ENCODE results near the gene RBPJ. TPM values are rescaled to one million over a fixed set of nuclear protein-coding genes. Genes with fewer than 3 reads are reported as not detected.

The RBPJ gene
- total RNA-seq, 1 donor from 2014 or later, result 83.5 TPM

DNA sequence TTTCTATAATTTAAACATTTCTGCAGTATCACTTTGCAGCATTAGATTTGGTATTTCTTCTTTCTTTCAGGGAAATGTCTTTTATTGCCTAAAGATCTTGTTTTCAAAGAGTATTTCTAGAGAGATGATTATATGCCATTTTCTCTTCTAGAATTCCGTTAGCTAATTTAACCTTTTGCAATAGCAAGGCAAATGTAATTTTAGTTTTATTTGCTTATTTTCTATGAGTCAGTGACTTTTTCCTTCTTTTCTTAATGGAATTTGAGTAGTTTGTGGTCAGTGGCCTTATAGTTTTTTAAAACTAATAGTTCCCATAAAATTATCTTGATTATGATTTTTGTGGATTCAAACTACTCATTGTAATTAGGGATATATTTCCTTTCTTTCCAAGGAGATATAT, 97.3 kb downstream of the RBPJ start:
- no peak for DNase-seq (ENCODE audit: low spot score in 2 of 2, unreplicated experiment in 2 of 2)
- TF ChIP-seq, protein P1, sequence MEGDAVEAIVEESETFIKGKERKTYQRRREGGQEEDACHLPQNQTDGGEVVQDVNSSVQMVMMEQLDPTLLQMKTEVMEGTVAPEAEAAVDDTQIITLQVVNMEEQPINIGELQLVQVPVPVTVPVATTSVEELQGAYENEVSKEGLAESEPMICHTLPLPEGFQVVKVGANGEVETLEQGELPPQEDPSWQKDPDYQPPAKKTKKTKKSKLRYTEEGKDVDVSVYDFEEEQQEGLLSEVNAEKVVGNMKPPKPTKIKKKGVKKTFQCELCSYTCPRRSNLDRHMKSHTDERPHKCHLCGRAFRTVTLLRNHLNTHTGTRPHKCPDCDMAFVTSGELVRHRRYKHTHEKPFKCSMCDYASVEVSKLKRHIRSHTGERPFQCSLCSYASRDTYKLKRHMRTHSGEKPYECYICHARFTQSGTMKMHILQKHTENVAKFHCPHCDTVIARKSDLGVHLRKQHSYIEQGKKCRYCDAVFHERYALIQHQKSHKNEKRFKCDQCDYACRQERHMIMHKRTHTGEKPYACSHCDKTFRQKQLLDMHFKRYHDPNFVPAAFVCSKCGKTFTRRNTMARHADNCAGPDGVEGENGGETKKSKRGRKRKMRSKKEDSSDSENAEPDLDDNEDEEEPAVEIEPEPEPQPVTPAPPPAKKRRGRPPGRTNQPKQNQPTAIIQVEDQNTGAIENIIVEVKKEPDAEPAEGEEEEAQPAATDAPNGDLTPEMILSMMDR (IDR thresholded peaks at IDR 0.05; ENCODE audit: unreplicated experiment), result no peak
- Mint-ChIP-seq H3K4me1 (no peaks in the 10 kb centered on the region), H3K9me3 (peaks cover 7% of the 10 kb centered on the region), H3K27me3 (ENCODE audit: low read depth) (no peaks in the 10 kb centered on the region), H3K36me3 (peaks cover 26% of the 10 kb centered on the region), H3K27ac (no peak overlapping the region), H3K4me3 (no peak overlapping the region)

DNA sequence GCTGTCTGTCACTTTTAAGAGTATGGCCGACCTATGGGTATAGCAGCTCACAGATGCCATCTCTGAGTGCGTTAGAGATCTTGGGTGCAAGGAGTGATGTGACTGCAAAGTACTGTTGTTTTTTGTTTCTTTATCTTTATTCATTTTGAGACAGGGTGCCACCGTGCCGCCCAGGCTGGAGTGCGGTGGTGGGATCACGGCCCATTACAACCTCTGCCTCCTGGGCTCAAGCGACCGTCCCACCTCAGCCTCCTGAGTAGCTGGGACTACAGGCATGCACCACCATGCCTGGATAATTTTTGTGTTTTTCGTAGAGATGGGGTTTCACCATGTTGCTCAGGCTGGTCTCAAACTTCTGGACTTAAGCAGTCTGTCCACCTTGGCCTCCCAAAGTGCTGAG, 98.0 kb downstream of the RBPJ start:
- peaks cover 27% of the 10 kb centered on the region for H3K36me3 Mint-ChIP-seq
- H3K9me3 Mint-ChIP-seq, result peaks cover 8% of the 10 kb centered on the region
- no peak overlapping the region for H3K4me3 Mint-ChIP-seq
- H3K4me1 Mint-ChIP-seq, result no peaks in the 10 kb centered on the region
- TF ChIP-seq, protein P1 (IDR thresholded peaks at IDR 0.05; ENCODE audit: unreplicated experiment), result no peak
- no peak for DNase-seq (ENCODE audit: low spot score in 2 of 2, unreplicated experiment in 2 of 2)
- no peak overlapping the region for H3K27ac Mint-ChIP-seq
- H3K27me3 Mint-ChIP-seq (ENCODE audit: low read depth), result no peaks in the 10 kb centered on the region

DNA sequence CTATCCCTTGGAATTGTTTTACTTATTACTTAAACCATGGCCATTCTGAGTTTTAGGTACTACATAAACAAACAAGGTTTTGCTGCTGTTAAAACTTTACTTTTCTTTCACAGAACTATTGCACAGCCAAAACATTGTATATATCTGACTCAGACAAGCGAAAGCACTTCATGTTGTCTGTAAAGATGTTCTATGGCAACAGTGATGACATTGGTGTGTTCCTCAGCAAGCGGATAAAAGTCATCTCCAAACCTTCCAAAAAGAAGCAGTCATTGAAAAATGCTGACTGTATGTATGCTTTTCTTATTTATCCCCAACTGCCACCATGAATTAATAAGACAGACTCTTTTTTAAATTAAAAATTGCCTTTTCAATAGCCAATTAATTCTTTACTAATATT, 99.6 kb downstream of the RBPJ start:
- TF ChIP-seq, protein P1 (IDR thresholded peaks at IDR 0.05; ENCODE audit: unreplicated experiment), result no peak
- Mint-ChIP-seq H3K27me3 (ENCODE audit: low read depth) (no peaks in the 10 kb centered on the region), H3K9me3 (peaks cover 8% of the 10 kb centered on the region), H3K4me1 (peaks cover 6% of the 10 kb centered on the region), H3K36me3 (peaks cover 24% of the 10 kb centered on the region), H3K4me3 (no peak overlapping the region), H3K27ac (no peak overlapping the region)
- no peak for DNase-seq (ENCODE audit: low spot score in 2 of 2, unreplicated experiment in 2 of 2)

DNA sequence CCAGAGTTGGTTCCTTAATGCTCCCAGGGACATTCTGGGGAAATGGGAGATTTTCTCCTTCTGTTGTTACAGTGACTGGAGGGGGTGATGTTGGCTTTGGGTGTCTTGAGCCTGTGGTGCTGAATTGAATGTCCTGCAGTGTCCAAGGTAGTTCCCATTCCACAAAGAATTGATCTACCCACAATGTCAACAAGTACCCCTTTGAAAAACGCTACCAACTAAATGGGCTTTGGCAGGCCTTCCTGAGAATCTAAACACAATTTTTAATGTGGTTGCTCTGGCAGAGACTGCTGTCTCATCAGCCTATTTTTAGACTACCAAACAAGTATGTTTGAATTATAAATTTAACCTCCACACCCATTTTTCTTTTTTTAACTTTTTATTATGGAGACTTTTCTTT, 100.1 kb downstream of the RBPJ start:
- Mint-ChIP-seq H3K4me1 (peaks cover 6% of the 10 kb centered on the region), H3K27me3 (ENCODE audit: low read depth) (no peaks in the 10 kb centered on the region), H3K27ac (no peak overlapping the region), H3K9me3 (peaks cover 8% of the 10 kb centered on the region), H3K36me3 (peaks cover 25% of the 10 kb centered on the region), H3K4me3 (no peak overlapping the region)
- no peak for DNase-seq (ENCODE audit: low spot score in 2 of 2, unreplicated experiment in 2 of 2)
- TF ChIP-seq, protein P1 (IDR thresholded peaks at IDR 0.05; ENCODE audit: unreplicated experiment), result no peak

DNA sequence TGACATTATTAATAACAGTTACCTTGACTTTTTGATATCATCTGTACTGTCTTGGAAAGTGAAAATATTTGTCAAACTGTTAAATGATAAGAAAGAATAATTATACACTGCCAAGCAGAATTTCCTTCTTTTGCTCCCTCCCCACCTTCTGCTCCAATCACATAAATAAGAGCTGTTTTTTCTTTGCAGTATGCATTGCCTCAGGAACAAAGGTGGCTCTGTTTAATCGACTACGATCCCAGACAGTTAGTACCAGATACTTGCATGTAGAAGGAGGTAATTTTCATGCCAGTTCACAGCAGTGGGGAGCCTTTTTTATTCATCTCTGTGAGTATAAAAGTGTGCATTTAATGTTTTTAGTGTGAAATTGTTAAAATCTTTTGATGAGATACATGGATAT, 103.3 kb downstream of the RBPJ start:
- DNase-seq (ENCODE audit: low spot score in 2 of 2, unreplicated experiment in 2 of 2), result no peak
- Mint-ChIP-seq H3K36me3 (peaks cover 27% of the 10 kb centered on the region), H3K4me1 (peaks cover 19% of the 10 kb centered on the region), H3K27ac (no peak overlapping the region), H3K4me3 (no peak overlapping the region), H3K9me3 (peaks cover 8% of the 10 kb centered on the region), H3K27me3 (ENCODE audit: low read depth) (no peaks in the 10 kb centered on the region)
- TF ChIP-seq, protein P1 (IDR thresholded peaks at IDR 0.05; ENCODE audit: unreplicated experiment), result no peak

DNA sequence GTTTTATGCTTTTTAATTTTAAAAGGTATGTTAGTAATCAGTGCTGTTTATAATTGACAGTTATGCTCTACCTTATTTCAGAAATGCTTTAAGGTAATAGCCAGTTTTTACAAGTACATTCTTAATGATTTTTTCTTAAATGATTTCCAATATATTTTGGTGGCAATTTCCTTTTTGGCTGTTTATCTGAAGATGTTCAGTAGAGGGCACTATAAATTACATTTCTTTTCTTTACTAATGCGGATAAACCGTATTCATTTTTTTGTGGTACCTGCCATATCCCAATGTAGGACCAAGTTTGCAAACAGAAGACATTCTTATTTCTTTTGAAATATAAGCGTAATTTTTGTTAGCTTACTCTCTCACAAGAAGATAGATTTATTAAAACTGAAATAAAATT, 104.0 kb downstream of the RBPJ start:
- Mint-ChIP-seq H3K27me3 (ENCODE audit: low read depth) (no peaks in the 10 kb centered on the region), H3K36me3 (peaks cover 29% of the 10 kb centered on the region), H3K9me3 (peaks cover 8% of the 10 kb centered on the region), H3K4me1 (peaks cover 19% of the 10 kb centered on the region), H3K4me3 (no peak overlapping the region), H3K27ac (no peak overlapping the region)
- TF ChIP-seq, protein P1 (IDR thresholded peaks at IDR 0.05; ENCODE audit: unreplicated experiment), result no peak
- DNase-seq (ENCODE audit: low spot score in 2 of 2, unreplicated experiment in 2 of 2), result no peak

Data from mesothelial cell of epicardium (in vitro differentiated cells).